HUES6 (cell line): ENCODE data around the gene GABARAPL1.
"Not testable (repeated sequence)": the region's sequence is repeated elsewhere in the genome, so short reads cannot be mapped to it uniquely, and the experiment has no call there.

Experiments
- H3K27ac ChIP-seq: 2 replicates; pipeline ENCODE4 v1.7.0; 2013; ENCODE audit warnings: low read depth, mild to moderate bottlenecking, low read length, inconsistent platforms
- H3K27me3 ChIP-seq: 2 replicates; pipeline ENCODE4 v1.6.1; 2013; ENCODE audit warnings: low read length; ENCODE audit not compliant: control insufficient read depth, insufficient read depth
- H3K36me3 ChIP-seq: 2 replicates; pipeline ENCODE4 v1.6.1; 2013; ENCODE audit warnings: low read length; ENCODE audit not compliant: control insufficient read depth, insufficient read depth
- H3K4me1 ChIP-seq: 2 replicates; pipeline ENCODE4 v1.6.1; 2013; ENCODE audit warnings: low read length; ENCODE audit not compliant: control insufficient read depth, insufficient read depth
- H3K4me3 ChIP-seq: 2 replicates; pipeline ENCODE4 v1.5.1; 2013; ENCODE audit warnings: low read depth, low read length
- H3K9ac ChIP-seq: one replicate; pipeline ENCODE4 v1.6.1; 2013; ENCODE audit warnings: mild to moderate bottlenecking, low read length
- H3K9me3 ChIP-seq: 2 replicates; pipeline ENCODE4 v1.6.1; 2013; ENCODE audit warnings: low read depth, low read length; ENCODE audit not compliant: control insufficient read depth, insufficient read depth

Gene GABARAPL1

GRCh38 chr12:10215946-10216345 lies 3.3 kb downstream of the GABARAPL1 start:
- H3K9ac ChIP-seq, H3K27ac ChIP-seq, H3K9me3 ChIP-seq, H3K27me3 ChIP-seq: not testable (repeated sequence)
- Histone ChIP-seq H3K4me3 (0 out of 2 replicates have a peak overlapping the region, but pooled peaks have one; percentile 84), H3K4me1 (peaks cover 12% of the 10 kb centered on the region), H3K36me3 (peaks cover 29% of the 10 kb centered on the region)

DNA sequence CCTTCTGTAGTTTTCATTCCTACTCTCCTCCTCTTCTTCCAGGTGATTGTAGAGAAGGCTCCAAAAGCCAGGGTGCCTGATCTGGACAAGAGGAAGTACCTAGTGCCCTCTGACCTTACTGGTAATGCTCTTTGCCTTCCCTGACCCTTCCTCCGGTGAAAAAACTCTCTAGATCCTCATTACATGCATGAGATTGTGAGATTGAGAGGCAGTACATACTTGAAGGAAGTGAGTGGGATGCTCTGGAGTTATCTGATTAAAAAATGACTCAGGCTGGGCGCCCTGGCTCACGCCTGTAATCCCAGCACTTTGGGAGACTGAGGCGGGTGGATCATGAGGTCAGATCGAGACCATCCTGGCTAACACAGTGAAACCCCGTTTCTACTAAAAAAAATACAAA lies 5.3 kb downstream of the GABARAPL1 start:
- no peak overlapping the region for H3K27ac ChIP-seq
- no peaks in the 10 kb centered on the region for H3K9me3 ChIP-seq
- peaks cover 10% of the 10 kb centered on the region; the same call in 1 of the 2 replicates for H3K4me1 ChIP-seq
- H3K4me3 ChIP-seq, result no peak overlapping the region
- no peaks in the 10 kb centered on the region for H3K27me3 ChIP-seq
- H3K36me3 ChIP-seq, result peaks cover 50% of the 10 kb centered on the region
- H3K9ac ChIP-seq, result no peak overlapping the region

DNA sequence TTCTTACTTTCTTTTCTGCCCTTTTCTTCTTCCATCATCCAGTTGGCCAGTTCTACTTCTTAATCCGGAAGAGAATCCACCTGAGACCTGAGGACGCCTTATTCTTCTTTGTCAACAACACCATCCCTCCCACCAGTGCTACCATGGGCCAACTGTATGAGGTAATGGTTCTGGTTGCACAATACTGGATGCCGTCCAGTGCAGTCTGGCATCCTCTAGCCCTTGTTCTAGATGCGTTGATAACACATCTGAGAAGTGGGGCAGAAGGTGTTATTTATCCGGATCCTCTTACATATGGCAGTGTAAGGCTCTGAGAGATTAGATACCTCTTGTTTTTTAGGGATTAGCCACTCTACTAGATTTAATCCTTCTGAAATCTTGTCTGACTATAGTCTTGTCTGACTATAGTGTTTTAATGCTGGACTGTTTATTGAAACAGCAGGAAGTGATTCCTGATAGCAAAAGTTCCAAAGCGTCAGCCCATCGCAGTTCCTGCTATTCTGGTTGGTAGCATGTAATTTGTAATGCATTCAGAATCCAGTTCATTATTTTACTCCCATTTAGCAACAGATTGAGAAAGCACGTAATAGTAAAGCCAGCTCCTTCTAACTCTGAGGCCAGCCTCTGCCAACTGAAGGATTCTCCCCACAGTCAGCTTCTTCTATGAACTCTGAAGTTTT lies 7.9 kb downstream of the GABARAPL1 start:
- Histone ChIP-seq H3K4me1 (0 out of 2 replicates have a peak, but pooled peaks cover under 1% of the 10 kb centered on the region), H3K9me3 (no peaks in the 10 kb centered on the region), H3K36me3 (peaks cover 66% of the 10 kb centered on the region), H3K4me3 (no peak overlapping the region), H3K27me3 (no peaks in the 10 kb centered on the region), H3K27ac (no peak overlapping the region), H3K9ac (no peak overlapping the region)

- H3K9me3 ChIP-seq, result no peaks in the 10 kb centered on the region
- peaks cover 66% of the 10 kb centered on the region for H3K36me3 ChIP-seq
- H3K9ac ChIP-seq, result no peak overlapping the region
Measured at GRCh38 chr12:10221846-10222245, 9.2 kb downstream of the GABARAPL1 start.

GRCh38 chr12:10223208-10223607 lies 10.5 kb downstream of the GABARAPL1 start:
- Histone ChIP-seq H3K27me3 (no peaks in the 10 kb centered on the region), H3K27ac (no peak overlapping the region), H3K4me1 (no peaks in the 10 kb centered on the region), H3K36me3 (peaks cover 62% of the 10 kb centered on the region), H3K4me3 (no peak overlapping the region), H3K9me3 (no peaks in the 10 kb centered on the region), H3K9ac (no peak overlapping the region)

More at GRCh38 chr12:10221846-10222245, 9.2 kb downstream of the GABARAPL1 start:
- H3K27me3 ChIP-seq, result no peaks in the 10 kb centered on the region
- H3K4me1 ChIP-seq, result no peaks in the 10 kb centered on the region
- no peak overlapping the region for H3K4me3 ChIP-seq
- no peak overlapping the region for H3K27ac ChIP-seq

DNA sequence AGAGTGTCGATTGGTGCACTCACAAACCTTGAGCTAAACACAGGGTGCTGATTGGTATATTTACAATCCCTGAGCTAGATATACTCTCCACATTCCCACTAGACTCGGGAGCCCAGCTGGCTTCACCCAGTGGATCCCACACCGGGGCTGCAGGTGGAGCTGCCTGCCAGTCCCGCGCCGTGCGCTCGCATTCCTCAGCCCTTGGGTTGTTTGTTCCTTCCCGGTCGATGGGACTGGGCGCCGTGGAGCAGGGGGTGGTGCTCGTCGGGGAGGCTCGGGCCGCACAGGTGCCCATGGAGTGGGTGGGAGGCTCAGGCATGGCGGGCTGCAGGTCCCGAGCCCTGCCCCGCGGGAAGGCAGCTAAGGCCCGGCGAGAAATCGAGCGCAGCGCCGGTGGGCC lies 12.7 kb downstream of the GABARAPL1 start:
- not testable (repeated sequence) for H3K9ac ChIP-seq, H3K4me1 ChIP-seq, H3K4me3 ChIP-seq, H3K9me3 ChIP-seq, H3K27me3 ChIP-seq, H3K27ac ChIP-seq
- peaks cover 43% of the 10 kb centered on the region for H3K36me3 ChIP-seq

DNA sequence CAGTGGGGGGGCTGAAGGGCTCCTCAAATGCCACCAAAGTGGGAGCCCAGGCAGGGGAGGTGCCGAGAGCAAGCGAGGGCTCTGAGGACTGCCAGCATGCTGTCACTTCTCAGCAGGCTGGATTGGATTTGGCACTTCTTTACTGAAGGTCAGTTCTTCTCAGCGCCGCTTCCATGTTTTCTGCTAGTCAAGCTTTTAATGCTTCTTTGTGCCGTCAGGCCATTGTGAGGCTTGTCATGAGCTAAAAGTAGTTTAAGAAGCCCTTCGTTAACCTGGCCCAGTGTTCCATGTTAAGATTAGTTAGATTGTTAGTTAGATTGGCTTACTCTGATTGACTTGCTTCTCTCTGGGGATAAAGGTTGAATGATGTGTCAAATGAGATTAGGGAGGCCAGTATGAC lies 13.4 kb downstream of the GABARAPL1 start:
- H3K9ac ChIP-seq, result no peak overlapping the region
- H3K9me3 ChIP-seq, result no peaks in the 10 kb centered on the region
- no peak overlapping the region for H3K27ac ChIP-seq
- no peaks in the 10 kb centered on the region for H3K4me1 ChIP-seq
- no peaks in the 10 kb centered on the region for H3K27me3 ChIP-seq
- H3K4me3 ChIP-seq, result peak overlapping the region; percentile 30; the same call in 1 of the 2 replicates
- peaks cover 36% of the 10 kb centered on the region for H3K36me3 ChIP-seq

DNA sequence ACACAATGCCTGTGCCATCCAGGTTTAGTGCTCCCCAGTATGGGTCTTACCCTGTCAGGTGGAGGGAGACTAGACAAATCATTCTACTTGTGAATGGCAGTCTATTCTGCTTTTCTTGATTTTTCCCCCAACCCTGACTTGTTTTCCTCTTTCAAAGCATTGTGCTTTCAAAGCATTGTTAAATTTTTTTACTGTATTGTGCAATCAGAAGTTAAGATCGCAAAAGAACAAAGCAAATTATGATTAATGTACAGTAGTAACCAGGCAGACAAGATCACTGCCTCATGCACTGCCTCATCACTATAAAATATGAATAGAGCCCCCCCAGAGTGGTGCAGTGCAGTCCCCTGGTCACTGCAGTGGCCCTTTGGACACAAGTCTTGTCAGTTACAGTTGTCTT lies 14.1 kb downstream of the GABARAPL1 start:
- H3K4me1 ChIP-seq, result no peaks in the 10 kb centered on the region
- peaks cover 29% of the 10 kb centered on the region for H3K36me3 ChIP-seq
- H3K27me3 ChIP-seq, result no peaks in the 10 kb centered on the region
- H3K4me3 ChIP-seq, result no peak overlapping the region
- no peak overlapping the region for H3K27ac ChIP-seq
- peaks cover 5% of the 10 kb centered on the region; the same call in 1 of the 2 replicates for H3K9me3 ChIP-seq
- no peak overlapping the region for H3K9ac ChIP-seq

DNA sequence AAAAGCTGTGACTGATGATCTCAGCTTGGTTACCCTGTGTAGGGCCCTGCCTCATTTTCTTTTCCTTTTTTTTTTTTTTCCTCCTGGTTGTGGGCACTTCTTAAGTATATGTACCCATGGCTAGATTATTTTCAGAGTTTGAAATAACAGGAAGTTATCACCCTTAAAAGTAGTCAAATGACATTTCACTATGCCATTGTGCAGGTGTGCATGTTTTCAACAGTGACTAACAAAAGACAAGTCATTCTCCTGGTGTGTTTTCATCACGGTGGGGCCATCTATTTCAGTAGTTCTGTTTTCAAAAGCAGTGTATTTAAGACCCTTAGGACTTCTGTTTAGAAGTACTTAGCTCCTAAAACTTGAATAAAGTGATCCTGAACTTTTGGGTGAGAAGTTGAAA lies 15.0 kb downstream of the GABARAPL1 start:
- Histone ChIP-seq H3K4me3 (no peak overlapping the region), H3K27me3 (no peaks in the 10 kb centered on the region), H3K4me1 (no peaks in the 10 kb centered on the region), H3K9me3 (peaks cover 8% of the 10 kb centered on the region; the same call in 1 of the 2 replicates), H3K27ac (no peak overlapping the region), H3K36me3 (peaks cover 20% of the 10 kb centered on the region), H3K9ac (no peak overlapping the region)

DNA sequence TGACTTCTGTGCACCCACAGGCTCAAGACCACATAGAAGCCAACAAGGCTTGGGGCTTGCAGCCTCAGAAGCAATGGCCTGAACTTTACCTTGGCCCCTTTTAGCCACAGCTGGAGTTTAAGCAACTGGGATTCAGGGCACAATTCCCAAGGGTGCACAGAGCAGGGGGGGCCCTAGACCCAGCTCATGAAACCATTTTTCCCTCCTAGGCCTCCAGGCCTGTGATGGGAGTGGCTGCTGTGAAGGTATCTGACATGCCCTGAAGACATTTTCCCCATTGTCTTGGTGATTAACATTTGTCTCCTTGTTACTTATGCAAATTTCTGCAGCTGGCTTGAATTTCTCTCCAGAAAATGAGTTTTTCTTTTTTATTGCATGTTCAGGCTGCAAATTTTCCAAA lies 21.9 kb downstream of the GABARAPL1 start:
- no peak overlapping the region for H3K4me3 ChIP-seq
- H3K9ac ChIP-seq, result no peak overlapping the region
- H3K27me3 ChIP-seq, result no peaks in the 10 kb centered on the region
- H3K36me3 ChIP-seq, result no peaks in the 10 kb centered on the region; the same call in 1 of the 2 replicates
- H3K9me3 ChIP-seq, result peaks cover 42% of the 10 kb centered on the region
- H3K4me1 ChIP-seq, result no peaks in the 10 kb centered on the region
- H3K27ac ChIP-seq, result no peak overlapping the region

- no peak overlapping the region for H3K27ac ChIP-seq
- H3K4me1 ChIP-seq, result peaks cover 7% of the 10 kb centered on the region
- no peaks in the 10 kb centered on the region for H3K36me3 ChIP-seq
- no peaks in the 10 kb centered on the region for H3K27me3 ChIP-seq
- peaks cover 42% of the 10 kb centered on the region for H3K9me3 ChIP-seq
- H3K9ac ChIP-seq, result no peak overlapping the region
- no peak overlapping the region for H3K4me3 ChIP-seq
Measured at GRCh38 chr12:10235761-10236631, 23.3 kb downstream of the GABARAPL1 start.
